H1 (cell line): ENCODE measurements around the gene NAGA. TPM values are rescaled to one million over a fixed set of nuclear protein-coding genes. Genes with fewer than 3 reads are reported as not detected.

Source experiments
- CTCF ChIA-PET: fragments of 300-600 bp; sonication (Branson Sonifier 250); formaldehyde crosslinking; loops from one replicate; lab custom pipeline; 2021; ENCODE audit not compliant: partially characterized antibody; lab: Charles Lee
- POLR2A ChIA-PET: fragments of 300-600 bp; sonication (Branson Sonifier 250); formaldehyde crosslinking; loops from one replicate; lab custom pipeline; 2021; ENCODE audit warnings: inconsistent platforms; ENCODE audit not compliant: partially characterized antibody; lab: Charles Lee
- DNase-seq, 2 experiments: peaks; one replicate each; pipeline versions ENCODE4 v3.0.0 to v3.0.0-alpha.2; 2010 to 2022; ENCODE audit warnings: low spot score in 2 of 2, low read depth in 1 of 2, mixed read lengths in 1 of 2
- FAIRE-seq: peaks from 2 replicates; lab custom pipeline; 2011; peaks lifted over from hg19 to GRCh38; lab: Jason Lieb, UNC
- H2AFZ ChIP-seq: 2 replicates; pipeline ENCODE4 v1.8.1; 2012; ENCODE audit warnings: low read length, inconsistent platforms
- H2AK5ac ChIP-seq: 2 replicates; pipeline ENCODE4 v1.6.1; 2013; ENCODE audit warnings: low read depth, low read length
- H2BK120ac ChIP-seq: replicated peaks from 2 replicates; pipeline ENCODE3; 2013; ENCODE audit warnings: low read depth, low read length, inconsistent platforms
- H2BK12ac ChIP-seq: 2 replicates; pipeline ENCODE4 v1.6.1; 2013; ENCODE audit warnings: low read depth, low read length
- H2BK15ac ChIP-seq: 2 replicates; pipeline ENCODE4 v1.6.1; 2013; ENCODE audit warnings: low read length
- H2BK20ac ChIP-seq: 2 replicates; pipeline ENCODE4 v1.6.1; 2013; ENCODE audit warnings: low read length
- H2BK5ac ChIP-seq: 2 replicates; pipeline ENCODE4 v1.6.1; 2013; ENCODE audit warnings: low read depth, low read length
- H3K14ac ChIP-seq: 2 replicates; pipeline ENCODE4 v1.6.1; 2013; ENCODE audit warnings: inconsistent platforms; ENCODE audit not compliant: insufficient read length
- H3K18ac ChIP-seq: 2 replicates; pipeline ENCODE4 v1.6.1; 2013; ENCODE audit warnings: low read length; ENCODE audit errors: extremely low read depth
- H3K23ac ChIP-seq: 2 replicates; pipeline ENCODE4 v1.6.1; 2013; ENCODE audit warnings: inconsistent platforms; ENCODE audit not compliant: insufficient read length
- H3K23me2 ChIP-seq: 2 replicates; pipeline ENCODE4 v1.6.1; 2013; ENCODE audit warnings: low read depth, low read length
- H3K27ac ChIP-seq: 2 replicates; pipeline ENCODE4 v1.6.1; 2011; ENCODE audit warnings: low read depth, low read length, inconsistent platforms
- H3K27me3 ChIP-seq, 4 experiments: replicated peaks in 1 of 4; 1 replicate in 1 of 4; 2 replicates in 3 of 4; pipeline versions ENCODE4 v1.6.1 to v1.8.1; 2011 to 2013; ENCODE audit warnings: low read length in 3 of 4, mild to moderate bottlenecking in 3 of 4, inconsistent platforms in 2 of 4, mixed read lengths in 2 of 4, moderate library complexity in 1 of 4; ENCODE audit not compliant: control insufficient read depth in 3 of 4, insufficient read depth in 3 of 4; ENCODE audit errors: extremely low read depth in 1 of 4
- H3K36me3 ChIP-seq, 4 experiments: 2 replicates each; pipeline versions ENCODE4 v1.6.1 to v1.8.1; 2011 to 2013; ENCODE audit warnings: mild to moderate bottlenecking in 4 of 4, low read length in 3 of 4, moderate library complexity in 2 of 4, control low read depth in 1 of 4, inconsistent platforms in 1 of 4; ENCODE audit not compliant: insufficient read depth in 4 of 4, control insufficient read depth in 2 of 4
- H3K4ac ChIP-seq: replicated peaks from 2 replicates; pipeline ENCODE3; 2013; ENCODE audit warnings: low read length, low read depth, mixed read lengths, inconsistent platforms; ENCODE audit not compliant: insufficient read length
- H3K4me1 ChIP-seq, 4 experiments: replicated peaks in 1 of 4; 1 replicate in 1 of 4; 2 replicates in 3 of 4; pipeline versions ENCODE4 v1.6.1 to v1.8.1; 2011 to 2013; ENCODE audit warnings: low read length in 3 of 4, inconsistent platforms in 2 of 4, mixed read lengths in 1 of 4; ENCODE audit not compliant: insufficient read depth in 4 of 4, control insufficient read depth in 3 of 4
- H3K4me2 ChIP-seq, 2 experiments: 2 replicates each; pipeline versions ENCODE4 v1.6.1 to v1.8.1; 2011 to 2013; ENCODE audit warnings: low read depth in 2 of 2, low read length in 2 of 2, control low read depth in 1 of 2, inconsistent platforms in 1 of 2, mild to moderate bottlenecking in 1 of 2; ENCODE audit not compliant: insufficient read depth in 1 of 2
- H3K4me3 ChIP-seq, 4 experiments: fragments of 200-600, 300-600 bp in 1 of 4; sonication (generic), shearing (Covaris generic), sonication (Bioruptor Twin) in 1 of 4; 2 replicates each; pipeline versions ENCODE4 v1.5.1 to v1.8.1; 2011 to 2016; ENCODE audit warnings: low read length in 4 of 4, low read depth in 3 of 4, control low read depth in 2 of 4, inconsistent platforms in 2 of 4, mild to moderate bottlenecking in 2 of 4, mixed read lengths in 1 of 4, moderate library complexity in 1 of 4; ENCODE audit not compliant: insufficient read depth in 2 of 4; ENCODE audit errors: extremely low read depth in 1 of 4
- H3K56ac ChIP-seq: replicated peaks from 2 replicates; pipeline ENCODE3; 2013; ENCODE audit warnings: low read depth, mild to moderate bottlenecking, mixed read lengths, low read length, inconsistent platforms; ENCODE audit not compliant: insufficient read length
- H3K79me1 ChIP-seq: 2 replicates; pipeline ENCODE4 v1.6.1; 2013; ENCODE audit warnings: low read depth, low read length, control low read depth
- H3K79me2 ChIP-seq, 2 experiments: 2 replicates each; pipeline versions ENCODE4 v1.6.1 to v1.8.1; 2012 to 2013; ENCODE audit warnings: low read length in 2 of 2, mild to moderate bottlenecking in 2 of 2, inconsistent platforms in 1 of 2; ENCODE audit not compliant: insufficient read depth in 2 of 2, control insufficient read depth in 1 of 2
- H3K9ac ChIP-seq, 4 experiments: replicated peaks in 1 of 4; 1 replicate in 1 of 4; 2 replicates in 3 of 4; pipeline versions ENCODE4 v1.6.1 to v1.8.1; 2011 to 2013; ENCODE audit warnings: low read depth in 3 of 4, low read length in 3 of 4, control low read depth in 2 of 4, mild to moderate bottlenecking in 2 of 4, moderate library complexity in 2 of 4, inconsistent platforms in 1 of 4; ENCODE audit errors: extremely low read depth in 1 of 4
- H3K9me3 ChIP-seq, 2 experiments: 2 replicates each; pipeline versions ENCODE4 v1.6.1 to v1.8.1; 2012 to 2013; ENCODE audit warnings: mild to moderate bottlenecking in 2 of 2, moderate library complexity in 2 of 2, control low read depth in 1 of 2, inconsistent platforms in 1 of 2, low read depth in 1 of 2, low read length in 1 of 2, mixed read lengths in 1 of 2; ENCODE audit not compliant: insufficient read depth in 2 of 2
- H4K20me1 ChIP-seq, 2 experiments: replicated peaks in 1 of 2; 2 replicates each; pipeline versions ENCODE3 to v1.8.1; 2011 to 2013; ENCODE audit warnings: inconsistent platforms in 2 of 2, low read length in 2 of 2, mild to moderate bottlenecking in 1 of 2; ENCODE audit not compliant: insufficient read depth in 2 of 2, control insufficient read depth in 1 of 2
- H4K5ac ChIP-seq: 2 replicates; pipeline ENCODE4 v1.6.1; 2013; ENCODE audit warnings: low read length, low read depth, mixed read lengths, inconsistent platforms; ENCODE audit not compliant: insufficient read length
- H4K8ac ChIP-seq: 2 replicates; pipeline ENCODE4 v1.8.0; 2013; ENCODE audit warnings: mild to moderate bottlenecking, moderate library complexity, low read length, inconsistent platforms; ENCODE audit not compliant: insufficient read depth; ENCODE audit errors: extremely low read depth
- H4K91ac ChIP-seq: replicated peaks from 2 replicates; pipeline ENCODE3; 2013; ENCODE audit warnings: low read length, mixed read lengths, inconsistent platforms; ENCODE audit not compliant: insufficient read length
- BCL11A ChIP-seq, 2 experiments: IDR thresholded peaks; one replicate each; pipeline ENCODE4 v1.6.1; 2011; ENCODE audit warnings: low read depth in 2 of 2, low read length in 2 of 2, mild to moderate bottlenecking in 2 of 2
- EGR1 ChIP-seq: IDR thresholded peaks from 2 replicates; pipeline ENCODE4 v1.6.1; 2011; ENCODE audit warnings: low read depth, low read length, borderline replicate concordance
- FOSL1 ChIP-seq: IDR thresholded peaks from 2 replicates; pipeline ENCODE4 v1.6.1; 2011; ENCODE audit warnings: mild to moderate bottlenecking, low read depth, low read length, moderate library complexity; ENCODE audit not compliant: insufficient read depth
- HDAC2 ChIP-seq, 2 experiments: fragments of 300-600 bp in 1 of 2; sonication (generic) in 1 of 2; IDR thresholded peaks; 2 replicates each; pipeline ENCODE4 v1.6.1; 2011 to 2012; ENCODE audit warnings: low read depth in 2 of 2, low read length in 2 of 2, mild to moderate bottlenecking in 2 of 2, moderate library complexity in 2 of 2, borderline replicate concordance in 1 of 2, inconsistent platforms in 1 of 2
- HDAC6 ChIP-seq: IDR thresholded peaks from one replicate; pipeline ENCODE4 v1.7.1; 2012; ENCODE audit warnings: low read depth, mild to moderate bottlenecking, inconsistent platforms, low read length, moderate library complexity
- RNF2 ChIP-seq: fragments of 200-900, 300-1000 bp; sonication (generic); IDR thresholded peaks from 2 replicates; pipeline ENCODE4 v1.7.1; 2016; ENCODE audit warnings: borderline replicate concordance, low read depth, mild to moderate bottlenecking, antibody characterized with exemption, low read length; ENCODE audit not compliant: poor library complexity, severe bottlenecking; ENCODE audit errors: missing control alignments
- RXRA ChIP-seq: IDR thresholded peaks from 2 replicates; pipeline ENCODE4 v1.6.1; 2011; ENCODE audit warnings: low read depth, mild to moderate bottlenecking, low read length, moderate library complexity; ENCODE audit not compliant: insufficient read depth
- SAP30 ChIP-seq: fragments of 300-600 bp; sonication (generic); IDR thresholded peaks from 2 replicates; pipeline ENCODE4 v1.7.1; 2012; ENCODE audit warnings: low read length, moderate library complexity, mild to moderate bottlenecking, inconsistent platforms; ENCODE audit not compliant: insufficient read depth, insufficient replicate concordance
- SIRT6 ChIP-seq: IDR thresholded peaks from one replicate; pipeline ENCODE4 v1.7.1; 2012; ENCODE audit warnings: low read length, inconsistent platforms
- SP4 ChIP-seq: IDR thresholded peaks from 2 replicates; pipeline ENCODE4 v1.6.1; 2012; ENCODE audit warnings: low read length, inconsistent platforms
- YY1 ChIP-seq: IDR thresholded peaks from 2 replicates; pipeline ENCODE4 v1.6.1; 2011; ENCODE audit warnings: low read depth, mild to moderate bottlenecking, low read length
- WGBS, 2 experiments: shearing (Covaris generic) in 1 of 2; methylation state at CpG; one replicate each; pipeline versions ENCODE4 v1.1.6 to v1.1.7; 2013 to 2015; ENCODE audit warnings: low lambda C conversion rate in 2 of 2, mixed read lengths in 2 of 2, inconsistent platforms in 1 of 2, low coverage in 1 of 2, missing lambda C conversion rate in 1 of 2; ENCODE audit not compliant: insufficient replicate concordance in 2 of 2, insufficient coverage in 1 of 2, insufficient read length in 1 of 2; ENCODE audit errors: extremely low coverage in 1 of 2, missing lambda C conversion rate in 1 of 2; 5-methylcytosine and 5-hydroxymethylcytosine counted together
- polyA plus RNA-seq, 7 experiments: library from polyadenylated mRNA; depleted of rRNA in 3 of 7; stranded (reverse) in 5 of 7; unstranded in 2 of 7; fragments of >200 nt in 5 of 7; fragments of 200-250 nt in 2 of 7; gene quantifications; 1 replicate in 5 of 7; 2 replicates in 1 of 7; 4 replicates in 1 of 7; pipeline versions ENCODE4 v1.2.1 to v1.2.3, GENCODE V29; 2011 to 2013; ENCODE audit warnings: missing spikeins in 2 of 7, mixed read lengths in 2 of 7
- total RNA-seq: library from RNA; stranded (reverse); fragmentation: NEBNext Ultra II Directional; extraction: Animal tissue kit (Norgen Biotek cat#: 25700); gene quantifications from 2 replicates; pipeline ENCODE4 v1.2.1, GENCODE V29; 2021

Gene NAGA
- total and polyA plus RNA-seq, 2 of the 8 experiments (the other 6 are each of a cell fraction or from before 2014, with no cell fraction given): 14.8 to 30.7 TPM

GRCh38 chr22:42035256-42035655, 35.4 kb downstream of the NAGA start:
- Histone ChIP-seq H2BK15ac (no peak overlapping the region), H2AK5ac (no peak overlapping the region), H4K5ac (no peak overlapping the region), H4K91ac (no peak overlapping the region), H3K79me1 (no peaks in the 10 kb centered on the region), H3K36me3 (no peaks in the 10 kb centered on the region), H2BK20ac (no peak overlapping the region), H3K9ac (no peak overlapping the region), H3K14ac (no peak overlapping the region), H2AFZ (no peak overlapping the region), H3K27ac (no peak overlapping the region), H3K27me3 (no peaks in the 10 kb centered on the region; a peak in 1 of 7 replicates), H3K4ac (no peak overlapping the region), H3K23me2 (no peaks in the 10 kb centered on the region), H3K9me3 (peaks cover 11 to 16% of the 10 kb centered on the region in 2 experiments; a peak in 3 of 4 replicates), H3K4me2 (no peak overlapping the region), H3K18ac (no peak overlapping the region), H3K4me3 (no peak overlapping the region), H4K8ac (no peak overlapping the region; the same call in 1 of the 2 replicates), H3K4me1 (no peaks in the 10 kb centered on the region), H2BK120ac (no peak overlapping the region), H3K23ac (no peak overlapping the region), H3K79me2 (no peaks in the 10 kb centered on the region), H2BK5ac (no peak overlapping the region), H2BK12ac (no peak overlapping the region), H3K56ac (no peak overlapping the region), H4K20me1 (no peaks in the 10 kb centered on the region)
- POLR2A ChIA-PET: no interaction called here
- TF ChIP-seq RXRA (no peak), FOSL1 (no peak), SP4 (no peak), BCL11A (IDR thresholded peaks at IDR 0.05; ENCODE audit: low read depth in 2 of 2, low read length in 2 of 2) (no peak), SIRT6 (no peak), EGR1 (no peak), RNF2 (no peak), HDAC6 (no peak), HDAC2 (IDR thresholded peaks at IDR 0.05; ENCODE audit: borderline replicate concordance in 1 of 2, low read depth in 2 of 2, low read length in 2 of 2) (no peak), SAP30 (no peak), YY1 (no peak)
- DNase-seq (no peak), FAIRE-seq (no peak)
- WGBS, 2 experiments: 85% methylated on average over 8 of the region's 8 CpGs; no CpG with 5 or more reads in 1 of the 2 experiments
- CTCF ChIA-PET: interaction anchor here (0.6 kb wide), 1 partner anchor 271 kb away, joined by 3 read pairs; no protein-coding TSS in a partner anchor
